AG04449 (cell line): ENCODE measurements around the gene FERMT2.

Source experiments
- CTCF ChIA-PET: fragments of 350-600 bp; formaldehyde crosslinking; extraction: SDS; loops from one replicate; lab custom pipeline; 2021; ENCODE audit warnings: antibody characterized with exemption; lab: Yijun Ruan, JAX
- POLR2A ChIA-PET: fragments of 400-600, 350-600 bp; formaldehyde crosslinking; extraction: SDS; loops from one replicate; lab custom pipeline; 2020; ENCODE audit warnings: antibody characterized with exemption, inconsistent platforms; lab: Yijun Ruan, JAX
- DNase-seq: peaks from one replicate; pipeline ENCODE4 v3.0.0-alpha.2; 2010; ENCODE audit warnings: low read depth, low spot score
- H3K4me3 ChIP-seq: 2 replicates; pipeline ENCODE4 v1.5.1; 2011; ENCODE audit warnings: low read depth, mild to moderate bottlenecking, control low read depth, low read length
- CTCF ChIP-seq: IDR thresholded peaks from one replicate; pipeline ENCODE4 v1.5.1; 2011; ENCODE audit warnings: mild to moderate bottlenecking, moderate library complexity, low read length, control low read depth, inconsistent platforms; ENCODE audit not compliant: insufficient read depth; ENCODE audit errors: missing control alignments

FERMT2 gene

GRCh38 chr14:52829527-52830185 lies 121.2 kb downstream of the FERMT2 start:
- POLR2A ChIA-PET, result interaction anchor here (1.0 kb wide), 1 partner anchor 122 kb away, joined by 4 read pairs; the partner anchor contains the start of gene FERMT2
- no peak overlapping the region for H3K4me3 ChIP-seq
- CTCF ChIA-PET, result interaction anchor here (0.7 to 0.8 kb wide), 2 partner anchors 18 to 182 kb away, joined by 3 read pairs; no protein-coding TSS in a partner anchor
- TF ChIP-seq CTCF, result no peak
- no peak for DNase-seq

GRCh38 chr14:52827426-52827825 lies 123.4 kb downstream of the FERMT2 start:
- DNase-seq, result no peak
- CTCF ChIA-PET, result interaction anchor here (1.0 kb wide), 1 partner anchor 133 kb away, joined by 3 read pairs; no protein-coding TSS in a partner anchor
- no peak for TF ChIP-seq CTCF

GRCh38 chr14:52825085-52825484 lies 125.8 kb downstream of the FERMT2 start:
- POLR2A ChIA-PET, result interaction anchor here (1.0 kb wide), 1 partner anchor 115 kb away, joined by 3 read pairs; no protein-coding TSS in a partner anchor
- TF ChIP-seq CTCF, result no peak
- H3K4me3 ChIP-seq, result no peak overlapping the region
- CTCF ChIA-PET, result interaction anchor here (0.8 to 7.4 kb wide), 13 partner anchors 8 to 1523 kb away, joined by 3 to 88 read pairs (median 4); no protein-coding TSS in a partner anchor
- no peak for DNase-seq

More at GRCh38 chr14:52827426-52827825, 123.4 kb downstream of the FERMT2 start:
- POLR2A ChIA-PET, result no interaction called here
- H3K4me3 ChIP-seq, result no peak overlapping the region

GRCh38 chr14:52824462-52824861 lies 126.4 kb downstream of the FERMT2 start:
- H3K4me3 ChIP-seq, result no peak overlapping the region
- ChIA-PET POLR2A (interaction anchor here (1.0 kb wide), 1 partner anchor 115 kb away, joined by 3 read pairs; no protein-coding TSS in a partner anchor), CTCF (interaction anchor here (0.8 to 7.4 kb wide), 11 partner anchors 9 to 1523 kb away, joined by 3 to 88 read pairs (median 5); no protein-coding TSS in a partner anchor)
- no peak for TF ChIP-seq CTCF
- DNase-seq, result no peak

- ChIA-PET POLR2A (no interaction called here), CTCF (interaction anchor here (1.9 to 7.4 kb wide), 5 partner anchors 140 to 484 kb away, joined by 4 to 88 read pairs (median 10); no protein-coding TSS in a partner anchor)
- no peak for TF ChIP-seq CTCF
- no peak overlapping the region for H3K4me3 ChIP-seq
- no peak for DNase-seq
These were observed 129.0 kb downstream of the FERMT2 start for GRCh38 chr14:52821805-52822250.

GRCh38 chr14:52808101-52808500 lies 142.7 kb downstream of the FERMT2 start:
- ChIA-PET CTCF (no interaction called here), POLR2A (no interaction called here)
- no peak for TF ChIP-seq CTCF
- no peak for DNase-seq
- H3K4me3 ChIP-seq, result no peak overlapping the region
